Activated T-helper 9 cell treated with anti-CD3 and anti-CD28 coated beads, Interleukin-2, amount 50 U/mL, for 16 hours (primary cell): ENCODE results near the gene KRT14.
"Not testable (repeated sequence)": the region's sequence is repeated elsewhere in the genome, so short reads cannot be mapped to it uniquely, and the experiment has no call there.

Experiments used
- DNase-seq: peaks from one replicate; pipeline ENCODE4 v3.0.0-alpha.2; 2020; ENCODE audit warnings: low read depth

KRT14 gene

DNA sequence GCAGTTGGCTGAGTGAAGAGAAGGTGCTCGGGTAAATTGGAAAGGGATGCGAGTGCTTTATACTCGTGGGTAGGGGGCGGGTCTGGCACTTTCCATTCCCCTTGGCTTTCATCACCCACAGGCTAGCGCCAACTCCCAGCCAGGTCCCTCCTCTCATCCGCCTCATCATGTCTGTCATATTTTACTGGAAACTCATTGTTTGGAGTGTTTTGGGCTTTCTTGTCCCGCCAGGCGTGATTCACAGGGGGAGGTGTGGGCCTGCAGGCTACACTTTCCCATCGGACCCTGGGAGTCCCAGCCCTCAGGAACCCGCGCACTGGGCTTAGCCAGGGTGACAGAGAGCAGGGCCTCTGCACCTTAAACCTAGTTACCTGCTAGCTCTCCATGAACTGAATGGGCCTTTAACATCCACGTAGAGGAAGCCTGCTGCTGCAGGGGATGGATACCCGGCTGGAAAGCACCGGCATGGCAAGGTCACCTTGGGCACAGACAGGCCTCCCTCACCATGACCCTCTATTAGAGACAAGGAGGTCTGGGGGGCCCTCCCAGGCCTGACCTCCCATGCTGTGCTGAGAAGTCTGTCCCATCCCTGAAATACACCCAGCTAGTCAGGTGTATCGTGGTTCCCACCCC is at the start of gene KRT14:
Gene KRT14, minus strand, starts transcription at position 33 of the 633 bp plus-strand sequence. CDS start 61 bp downstream, outside the sequence.
- DNase-seq, result no peak

DNA sequence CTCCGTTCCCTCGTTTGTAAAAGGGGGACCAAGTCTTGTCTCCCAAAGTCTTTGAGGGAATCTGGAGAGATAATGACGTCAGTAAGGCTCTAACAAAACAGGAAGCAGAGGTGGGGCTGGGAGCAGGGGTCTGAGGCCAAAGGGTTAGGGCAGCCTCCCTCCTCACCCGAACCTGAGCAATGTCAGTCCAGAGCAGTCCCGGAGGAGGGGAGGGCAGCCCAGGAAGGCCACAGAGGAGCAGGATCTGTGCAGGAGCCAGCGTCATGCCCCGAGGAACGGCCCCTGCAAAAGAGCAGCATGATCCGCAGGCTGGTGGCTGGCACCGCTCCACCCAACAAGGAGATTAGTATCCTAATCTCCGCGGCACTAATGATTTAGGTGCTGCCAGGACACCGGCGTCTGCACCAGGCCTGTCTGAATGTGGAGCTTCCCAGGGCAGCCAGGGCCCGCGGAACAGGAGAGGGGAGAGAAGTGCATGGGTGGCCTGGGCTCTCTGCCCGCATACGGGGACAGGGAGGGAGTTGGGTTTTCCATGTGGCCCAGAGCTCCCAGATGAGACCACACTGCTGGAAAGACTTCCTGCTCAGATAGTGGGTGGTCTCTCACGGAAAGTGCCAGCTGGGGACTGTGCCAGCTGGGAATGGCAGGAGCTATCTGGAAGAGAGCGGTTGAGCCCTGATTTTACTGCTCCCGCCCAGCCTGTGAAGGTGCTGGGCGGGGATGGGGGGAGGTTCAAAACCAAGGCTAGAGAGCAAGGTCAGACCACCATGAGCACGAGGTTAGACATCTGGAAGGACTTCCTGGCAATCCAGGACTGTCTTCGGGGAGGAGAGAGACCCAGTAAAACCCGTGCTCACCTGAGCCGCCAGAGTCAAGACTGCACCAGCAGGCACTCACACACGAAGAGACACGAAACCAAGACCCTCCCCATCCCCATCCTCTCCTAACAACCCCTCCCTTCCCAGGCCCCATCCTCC is 48.7 kb upstream of the KRT14 start:
- no peak for DNase-seq

DNA sequence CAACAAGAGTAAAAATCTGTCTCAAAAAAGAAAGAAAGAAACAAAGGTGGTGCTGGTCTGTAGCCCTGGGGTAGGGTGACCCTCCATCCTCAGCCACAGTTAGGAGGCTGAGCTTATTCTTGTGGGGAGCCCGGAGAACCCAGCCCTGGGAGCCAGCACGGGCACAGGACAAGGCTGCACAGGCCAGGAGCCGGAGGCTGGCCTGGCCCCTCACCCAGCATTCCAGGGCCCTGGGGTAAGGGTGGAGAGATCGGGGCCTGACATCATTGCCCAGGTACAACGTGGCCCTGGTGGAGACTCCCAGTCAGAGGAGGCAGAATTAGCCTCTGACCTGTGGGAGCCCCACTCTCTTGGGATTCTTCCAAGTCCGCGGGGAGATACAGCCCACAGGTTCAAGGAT is 47.9 kb upstream of the KRT14 start:
- DNase-seq, result no peak

DNA sequence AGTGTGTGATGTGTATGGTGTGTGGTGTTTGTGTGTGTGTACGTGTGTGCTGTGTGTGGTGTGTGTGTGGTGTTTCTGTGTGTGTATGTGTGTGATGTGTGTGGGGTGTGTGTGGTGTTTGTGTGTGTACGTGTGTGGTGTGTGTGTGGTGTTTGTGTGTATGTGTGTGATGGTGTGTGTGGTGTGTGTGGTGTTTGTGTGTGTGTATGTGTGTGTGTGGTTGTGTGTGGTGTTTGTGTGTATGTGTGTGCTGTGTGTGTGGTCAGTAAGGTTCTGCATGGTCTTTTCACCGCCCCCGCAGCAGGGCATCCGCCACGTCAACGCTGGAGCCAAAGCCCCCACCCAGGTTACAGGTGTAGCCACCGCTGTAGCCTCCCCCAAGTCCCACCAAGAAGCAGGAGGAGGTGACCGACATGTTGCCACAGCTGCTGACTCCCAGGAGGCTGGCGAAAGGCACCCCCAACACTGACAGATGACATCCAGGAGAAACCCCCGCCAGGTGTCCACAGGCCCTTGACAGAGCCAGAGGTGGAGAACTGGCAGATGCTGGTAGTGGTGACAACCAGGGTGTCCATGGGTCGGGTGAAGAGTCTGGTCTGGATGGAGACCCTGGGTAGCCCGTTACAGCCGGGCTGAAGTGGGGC is 47.0 kb upstream of the KRT14 start:
- no peak for DNase-seq

DNA sequence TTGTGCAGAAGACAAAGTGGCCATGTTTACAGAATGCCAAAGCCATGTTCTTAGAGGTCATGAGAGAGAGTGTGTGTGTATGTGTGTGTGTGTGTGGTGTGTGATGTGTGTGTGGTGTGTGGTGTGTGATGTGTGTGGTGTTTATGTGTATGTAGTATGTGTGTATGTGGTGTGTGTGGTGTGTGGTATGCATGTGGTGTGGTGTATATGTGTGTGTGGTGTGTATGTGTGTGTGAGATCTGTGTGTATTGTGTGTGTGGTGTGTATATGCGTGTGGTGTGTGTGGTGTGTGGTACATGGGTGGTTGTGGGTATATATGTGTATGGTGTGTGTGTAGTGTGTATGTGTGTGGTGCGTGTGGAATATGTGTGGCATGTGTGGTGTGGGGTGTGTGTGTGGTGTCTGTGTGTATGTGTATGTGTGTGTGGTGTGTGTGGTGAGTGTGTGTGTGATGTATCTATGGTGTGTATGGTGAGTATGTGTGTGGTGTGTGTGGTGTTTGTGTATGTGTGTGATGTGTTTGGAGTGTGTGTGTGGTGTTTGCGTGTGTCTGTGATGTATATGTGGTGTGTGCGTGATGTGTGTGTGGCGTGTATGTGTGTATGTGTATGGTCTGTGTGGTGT is 45.9 kb upstream of the KRT14 start:
- DNase-seq, result no peak

DNA sequence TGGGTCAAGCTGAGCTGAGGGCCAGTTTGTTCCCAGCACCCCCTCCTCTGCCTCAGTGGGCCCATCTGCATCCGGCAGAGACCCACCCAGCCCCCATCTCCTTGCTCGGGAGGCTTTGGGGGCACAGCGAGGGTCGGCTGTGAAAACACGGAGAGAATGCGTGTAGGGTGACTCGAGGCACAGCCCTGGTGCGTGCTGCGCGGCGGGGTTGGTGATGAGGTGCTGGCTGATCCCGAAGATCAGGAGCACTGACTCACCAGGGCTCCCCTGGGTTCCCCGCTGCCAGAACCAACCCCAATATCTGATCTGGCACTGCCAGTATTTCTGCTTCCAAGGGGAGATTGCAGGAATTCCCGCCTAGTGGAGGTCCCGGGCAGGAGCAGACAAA is 45.2 kb upstream of the KRT14 start:
- DNase-seq, result no peak

DNA sequence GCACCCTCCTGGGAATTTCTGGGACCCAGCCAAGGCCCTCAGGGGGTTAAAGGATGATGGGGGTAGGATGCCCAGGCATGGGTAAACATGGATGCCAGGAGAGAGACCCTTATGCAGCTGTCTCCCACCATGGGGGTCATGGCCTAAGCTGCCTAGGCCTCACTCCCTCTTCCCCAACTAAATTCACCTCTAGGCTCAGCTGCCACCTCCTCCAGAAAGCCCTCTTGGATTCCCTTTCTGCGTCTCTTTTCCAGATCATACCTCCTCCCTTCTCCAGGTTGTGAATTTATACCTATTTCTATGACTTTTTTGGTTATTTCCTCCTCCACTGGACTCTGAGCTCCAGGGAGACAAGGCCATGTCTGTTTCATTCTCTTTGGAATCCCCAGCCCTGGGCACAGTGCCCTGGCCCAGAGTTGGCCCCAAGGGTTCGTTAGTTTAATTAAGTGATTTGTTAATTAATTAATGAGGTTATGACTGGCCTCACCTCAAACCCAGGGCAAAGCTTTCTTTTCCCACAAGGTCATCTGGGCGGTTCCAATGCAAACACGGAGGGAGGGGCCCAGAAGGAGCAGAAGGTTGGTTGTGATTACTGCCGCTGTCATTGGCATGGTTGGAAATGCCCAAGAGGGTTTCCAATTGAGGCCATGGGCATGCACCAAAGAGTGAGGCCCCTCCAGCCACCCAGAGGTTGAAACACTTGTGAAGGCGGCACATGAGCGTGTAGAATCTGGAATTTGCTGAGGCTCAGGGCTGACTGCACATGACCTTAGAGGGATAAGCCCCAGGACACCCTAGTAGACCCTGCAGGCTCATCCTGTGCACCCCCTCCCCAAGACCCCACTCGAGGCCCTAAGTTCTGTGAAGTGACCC is 44.6 kb upstream of the KRT14 start:
- no peak for DNase-seq

DNA sequence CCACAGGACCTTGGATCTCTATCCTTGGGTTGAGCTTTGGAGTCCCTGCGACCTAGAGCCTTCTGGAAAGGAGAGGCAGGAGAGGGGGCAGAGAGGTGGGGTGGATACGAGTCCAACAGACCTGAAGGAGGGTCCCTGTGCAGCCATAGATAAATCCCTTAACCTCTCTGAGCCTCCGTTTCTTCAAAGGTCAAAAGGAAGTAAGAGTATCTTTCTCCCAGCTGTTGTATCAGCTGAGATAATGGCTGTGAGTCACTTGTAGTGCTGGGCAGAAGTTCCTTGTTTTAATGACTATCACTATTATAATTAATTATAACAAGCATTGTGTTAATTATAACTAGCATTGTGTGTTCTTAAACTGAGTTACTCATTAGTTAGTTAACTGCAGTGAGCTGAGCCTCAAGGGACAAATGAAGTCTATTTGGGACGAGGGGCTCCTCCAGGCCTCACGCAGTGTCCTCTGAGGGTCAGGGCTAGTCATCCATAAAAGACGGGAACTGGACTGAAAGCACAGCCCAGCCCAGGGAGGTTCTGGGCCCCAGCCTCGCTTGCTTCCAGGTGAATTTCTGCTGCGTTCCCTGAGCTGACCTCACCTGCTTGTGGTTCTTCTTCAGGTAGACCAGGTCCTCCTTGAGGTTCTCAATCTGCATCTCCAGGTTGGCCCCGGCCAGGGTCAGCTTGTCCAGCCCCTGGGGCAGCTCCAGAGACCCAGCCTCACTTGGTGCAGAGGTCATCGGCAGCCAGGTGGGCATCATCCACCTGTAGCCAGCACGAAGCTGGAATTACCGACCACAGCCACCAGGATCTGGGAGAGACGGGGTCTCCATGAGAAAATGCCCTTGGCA is 43.4 kb upstream of the KRT14 start:
- DNase-seq, result no peak

DNA sequence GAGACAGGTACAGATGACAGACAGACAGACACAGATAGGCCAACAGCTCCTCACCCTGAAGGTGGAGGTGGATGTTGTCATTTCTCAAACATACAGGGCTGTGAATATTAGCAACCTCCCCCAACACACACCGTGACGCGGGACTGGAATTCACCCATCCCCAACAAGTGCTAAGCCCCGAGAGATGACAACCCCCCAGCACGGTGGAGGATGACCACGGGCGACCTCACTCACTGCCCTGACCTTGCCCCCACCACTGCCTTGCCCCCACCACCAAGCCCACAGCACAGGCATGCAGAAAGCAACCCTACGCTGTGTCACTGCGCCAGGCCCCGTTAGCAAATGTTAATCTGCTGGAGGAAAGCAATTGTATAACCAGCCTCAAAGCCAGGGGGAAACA is 42.6 kb upstream of the KRT14 start:
- no peak for DNase-seq

DNA sequence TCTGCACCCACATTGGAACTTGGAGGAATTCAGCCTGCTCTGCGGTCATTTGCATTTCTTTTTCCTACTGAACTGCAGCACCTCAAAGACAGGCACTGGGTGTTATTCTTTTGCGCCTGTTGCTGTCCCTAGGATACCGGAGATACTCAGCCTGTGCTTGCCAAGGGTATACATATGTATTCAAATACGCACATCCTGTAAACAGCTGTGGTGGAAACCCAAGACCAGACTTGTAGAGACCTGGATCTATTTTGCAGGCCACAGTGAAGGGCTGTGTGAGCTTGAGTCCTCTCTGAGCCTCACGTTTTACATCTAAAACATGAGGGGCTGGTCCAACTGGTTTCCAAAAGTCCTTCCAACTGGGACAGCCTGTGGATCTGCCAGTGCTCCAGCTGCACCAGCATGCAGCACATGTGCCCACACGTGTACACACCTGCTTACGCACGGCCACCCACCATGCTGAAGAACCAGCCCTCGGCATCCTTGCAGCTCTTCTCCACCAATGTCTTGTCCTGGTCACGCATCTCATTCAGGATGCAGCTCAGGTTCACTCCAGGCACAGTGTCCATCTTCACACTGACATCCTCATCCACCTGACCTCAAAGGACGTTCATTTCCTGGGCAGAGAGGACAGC is 42.0 kb upstream of the KRT14 start:
- not testable (repeated sequence) for DNase-seq

DNA sequence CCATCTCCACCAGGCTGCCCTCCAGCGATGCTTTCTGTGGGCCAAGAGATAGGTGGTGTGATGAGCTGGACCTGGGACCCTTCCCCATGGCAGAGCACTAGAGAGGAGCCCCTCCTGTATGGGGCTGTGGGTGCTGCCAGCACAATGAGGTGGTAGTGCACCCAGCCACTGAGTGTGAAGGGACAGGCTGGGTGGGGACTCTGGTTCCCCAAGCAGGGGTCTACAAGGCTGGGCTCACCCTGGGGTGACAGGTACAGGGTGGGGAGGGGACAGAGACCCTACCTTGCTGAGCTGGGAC is 41.3 kb upstream of the KRT14 start:
- DNase-seq, result not testable (repeated sequence)

DNA sequence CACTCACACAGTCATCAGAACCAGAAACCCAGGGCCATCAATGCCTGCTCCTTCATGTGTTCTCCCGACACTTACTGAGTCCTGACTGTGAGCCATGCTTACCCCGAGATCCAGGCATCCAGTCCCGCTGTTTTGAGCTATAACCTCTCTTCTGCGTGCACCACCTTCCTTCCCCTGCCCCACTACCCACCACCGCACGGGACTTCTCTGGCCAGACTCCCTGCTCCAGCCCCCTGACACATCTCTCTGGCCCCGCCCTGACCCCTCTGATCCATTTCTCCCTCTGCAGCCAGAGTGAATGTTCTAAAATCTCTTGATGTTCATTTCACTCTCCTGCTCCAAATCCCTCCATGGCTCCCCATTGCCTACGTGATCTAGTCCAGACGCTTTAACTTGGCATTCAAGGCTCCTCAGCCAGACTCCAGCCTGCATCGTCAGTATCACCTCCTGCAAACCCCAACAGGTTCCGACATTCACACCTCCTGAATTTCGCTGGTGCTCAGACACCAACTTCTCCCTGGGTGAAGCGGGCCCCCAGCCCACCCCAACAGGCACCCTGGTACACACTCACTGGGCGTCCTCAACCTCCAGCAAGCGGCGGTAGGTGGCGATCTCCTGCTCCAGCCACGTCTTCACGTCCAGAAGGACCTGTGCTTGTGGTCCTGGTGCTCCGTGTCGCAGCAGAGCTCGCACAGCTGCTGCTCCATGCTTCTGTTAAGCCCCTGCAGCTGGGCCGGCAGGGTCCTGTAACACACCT is 40.8 kb upstream of the KRT14 start:
- DNase-seq, result no peak

DNA sequence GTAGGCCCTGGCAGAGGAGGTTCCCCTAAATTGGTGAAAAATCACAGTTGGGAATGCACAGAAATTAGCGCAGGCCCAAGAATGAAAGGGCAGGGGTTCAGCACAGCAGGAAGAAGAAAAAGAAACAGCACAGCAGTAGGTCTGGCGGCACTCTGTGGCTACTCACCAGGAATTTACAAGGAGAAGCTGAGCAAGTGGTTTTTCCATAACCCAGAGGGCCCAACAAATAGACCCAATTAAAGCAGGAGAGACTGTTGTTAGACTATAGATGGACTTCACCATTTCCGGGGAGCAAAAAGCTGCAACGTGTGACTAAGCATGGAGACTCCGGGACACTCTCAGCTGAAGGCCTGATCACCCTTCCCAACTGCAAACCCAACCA is 40.2 kb upstream of the KRT14 start:
- DNase-seq, result not testable (repeated sequence)

DNA sequence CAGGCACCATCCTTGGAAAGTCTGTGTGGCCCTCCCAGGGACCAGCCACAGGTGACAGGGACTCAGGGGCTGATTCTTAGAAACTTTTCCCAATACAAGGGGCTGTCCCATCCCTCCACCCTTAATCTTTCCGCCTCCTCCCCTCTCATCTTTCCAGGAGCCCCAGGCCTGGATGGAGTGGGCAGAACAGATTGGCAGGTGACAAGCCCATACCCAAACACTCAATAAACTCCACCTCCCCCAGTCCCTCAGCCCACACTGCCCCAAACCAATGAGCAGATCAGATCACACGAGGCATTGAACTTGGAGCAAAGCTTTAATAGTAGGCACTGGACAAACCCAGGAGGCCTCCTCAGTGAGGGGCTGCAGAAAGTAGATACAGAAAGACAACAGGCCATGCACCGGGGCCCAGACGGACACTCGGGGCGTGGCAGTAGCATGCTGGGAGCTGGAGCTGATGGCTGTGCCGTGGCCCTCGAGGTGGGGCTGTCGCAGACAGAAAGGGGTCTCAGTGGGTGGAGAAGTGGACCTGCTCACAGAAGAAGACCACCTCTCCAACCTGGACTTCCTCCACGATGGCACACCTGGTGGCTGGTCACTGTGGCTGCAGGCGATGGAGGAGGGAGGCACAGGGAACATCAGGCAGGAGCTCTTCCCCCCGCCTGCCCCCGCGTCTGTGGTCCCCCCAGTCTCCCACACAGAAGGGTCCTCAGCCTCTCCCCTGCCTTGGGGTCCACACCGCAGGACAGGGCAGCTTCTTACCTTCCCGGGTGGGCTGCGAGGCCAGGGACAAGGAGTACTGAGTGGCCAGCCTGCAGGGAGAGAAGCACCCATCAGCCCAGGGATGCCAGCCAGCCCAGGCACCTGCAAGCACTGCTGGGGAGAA is 39.6 kb upstream of the KRT14 start:
- DNase-seq, result not testable (repeated sequence)

DNA sequence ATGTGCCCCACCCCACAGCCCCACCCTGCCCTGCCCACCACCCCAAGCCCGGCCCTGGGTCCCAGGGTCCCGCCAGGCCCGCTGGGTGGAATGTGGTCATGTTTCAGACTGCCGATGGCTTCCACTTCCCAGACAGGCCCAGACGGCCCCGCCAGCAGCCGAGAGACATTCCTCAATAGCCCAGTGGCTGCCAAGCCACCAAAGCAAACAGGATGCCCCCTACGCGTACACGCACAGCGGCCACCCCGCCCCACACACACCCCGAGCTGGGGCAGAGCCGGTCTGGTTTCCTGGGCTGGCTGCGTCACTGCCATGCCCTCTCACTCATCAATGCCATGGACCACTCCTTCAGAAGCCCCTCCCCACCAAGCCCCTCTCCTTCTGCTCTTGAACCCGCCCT is 38.9 kb upstream of the KRT14 start:
- no peak for DNase-seq

DNA sequence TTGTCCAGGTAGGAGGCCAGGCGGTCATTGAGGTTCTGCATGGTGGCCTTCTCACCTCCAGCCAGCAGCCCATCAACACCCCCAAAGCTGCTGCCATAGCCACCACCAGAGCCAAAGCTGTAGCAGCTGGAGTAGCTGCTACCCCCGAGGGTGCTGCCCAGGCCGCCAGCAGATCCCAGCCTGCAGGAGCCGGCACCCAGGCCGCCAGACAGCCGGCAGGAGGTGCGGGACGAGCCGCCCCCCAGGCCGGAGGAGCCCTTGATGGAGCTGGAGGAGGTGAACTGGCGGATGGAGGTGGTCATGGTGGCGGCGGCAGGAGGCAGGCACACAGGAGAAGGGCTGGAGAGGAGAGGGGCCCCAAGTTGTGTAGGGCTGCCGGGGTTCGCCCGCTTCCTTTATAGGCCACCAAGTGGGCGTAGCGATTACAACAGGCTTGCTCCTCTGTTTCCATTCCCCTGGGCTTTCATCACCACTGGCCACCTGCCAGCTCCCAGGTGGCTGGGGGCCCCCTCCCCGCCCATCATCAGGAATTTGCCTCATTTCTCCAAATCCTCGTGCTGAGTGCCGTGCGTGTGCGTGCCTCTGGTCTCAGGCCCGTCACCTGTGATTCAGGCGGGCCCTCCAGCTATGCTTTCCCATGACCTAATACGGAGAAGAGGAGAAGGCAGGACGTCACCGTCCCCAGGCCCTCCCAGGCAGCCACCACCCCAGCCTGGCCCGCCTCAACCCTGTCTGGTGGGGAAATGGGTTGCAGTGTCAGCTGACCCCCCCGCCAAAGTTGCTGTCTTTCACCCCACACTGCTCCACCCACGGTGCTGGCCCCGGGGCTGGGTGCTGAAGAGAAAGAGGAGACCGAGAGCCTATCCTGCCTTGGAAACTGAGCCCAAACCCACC is 37.8 kb upstream of the KRT14 start, which contains the start of gene KRT17:
Gene KRT17, minus strand, starts transcription at position 368 of the 894 bp plus-strand sequence. Its CDS starts 66 bp downstream, at position 302.
- no peak for DNase-seq

DNA sequence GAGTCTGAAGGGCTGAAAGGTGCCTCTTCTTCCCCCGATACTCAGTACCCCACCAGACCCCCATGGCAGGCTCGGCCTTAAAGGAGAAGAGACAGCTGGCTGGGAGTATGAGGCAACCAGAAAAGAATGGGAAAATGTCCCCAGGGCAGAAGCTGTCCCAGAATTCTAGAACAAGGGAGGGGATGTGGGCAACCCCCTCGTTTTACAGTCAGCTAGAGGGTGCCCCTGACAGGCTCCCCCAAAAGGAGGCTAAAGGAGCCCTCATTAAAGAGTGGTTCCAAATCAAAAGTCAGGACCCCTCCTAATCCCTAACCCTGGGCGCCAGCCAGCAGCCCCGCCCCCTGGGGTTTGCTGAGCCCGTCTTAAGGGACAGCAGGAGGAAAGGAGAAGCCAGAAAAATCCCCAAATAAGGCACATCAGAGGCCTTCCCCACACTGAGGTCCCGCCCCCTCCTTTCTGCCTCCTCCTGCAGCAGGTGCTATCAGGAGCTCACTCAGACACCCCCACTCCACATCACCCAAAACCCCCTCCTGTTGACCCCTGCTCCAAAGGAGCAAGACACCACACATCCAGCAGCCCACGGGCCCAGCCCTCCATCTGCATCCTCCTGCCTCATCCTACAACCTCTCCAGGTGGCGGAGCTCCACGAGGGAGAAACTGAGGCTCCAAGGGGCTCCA is 36.6 kb upstream of the KRT14 start:
- not testable (repeated sequence) for DNase-seq
